WTC11 (cell line): ENCODE measurements around the gene ZCCHC24. TPM values are rescaled to one million over a fixed set of nuclear protein-coding genes. Genes with fewer than 3 reads are reported as not detected.

Experiments
- ATAC-seq: fragments of 200-7000 bp; cut with Tn5 transposase; 2 replicates; pipeline ENCODE4 v1.10.0; 2021; ENCODE audit warnings: mild to moderate bottlenecking, moderate library complexity
- CTCF ChIA-PET: fragments of 300-600 bp; sonication (Branson Sonifier 250); formaldehyde crosslinking; loops from one replicate; lab custom pipeline; 2021; ENCODE audit warnings: antibody characterized with exemption; lab: Charles Lee
- POLR2A ChIA-PET: fragments of 350-600 bp; sonication (Branson Sonifier 250); formaldehyde crosslinking; loops from one replicate; lab custom pipeline; 2021; ENCODE audit warnings: antibody characterized with exemption; lab: Charles Lee
- DNase-seq: peaks from one replicate; pipeline ENCODE4 v3.0.0; 2021; ENCODE audit warnings: low spot score
- H3K27ac Mint-ChIP-seq: 2 replicates; pipeline ENCODE4 v1.8.0; 2021; ENCODE audit warnings: mixed read lengths
- H3K27me3 Mint-ChIP-seq: 2 replicates; pipeline ENCODE4 v1.8.0; 2021; ENCODE audit warnings: low read depth, mild to moderate bottlenecking, moderate library complexity, mixed read lengths
- H3K36me3 Mint-ChIP-seq: 2 replicates; pipeline ENCODE4 v1.8.0; 2021; ENCODE audit warnings: mixed read lengths
- H3K4me1 Mint-ChIP-seq: 2 replicates; pipeline ENCODE4 v1.8.0; 2022; ENCODE audit warnings: mixed read lengths
- H3K4me3 Mint-ChIP-seq: 2 replicates; pipeline ENCODE4 v1.8.0; 2021; ENCODE audit warnings: mild to moderate bottlenecking, moderate library complexity, mixed read lengths
- H3K9me3 Mint-ChIP-seq: 2 replicates; pipeline ENCODE4 v1.8.0; 2021; ENCODE audit warnings: mixed read lengths
- CREB1 ChIP-seq: sonication (generic); formaldehyde crosslinking; IDR thresholded peaks from 2 replicates; pipeline ENCODE4 v1.8.0; 2023; ENCODE audit warnings: mild to moderate bottlenecking, missing genetic modification reagents
- EMX1 ChIP-seq: fragments of 250-450 bp; sonication (Bioruptor Pico); IDR thresholded peaks from 2 replicates; pipeline ENCODE4 v1.8.0; 2021; ENCODE audit warnings: mild to moderate bottlenecking
- GABPB1 ChIP-seq: sonication (generic); formaldehyde crosslinking; IDR thresholded peaks from 2 replicates; pipeline ENCODE4 v1.8.1; 2023; ENCODE audit warnings: mild to moderate bottlenecking, missing genetic modification reagents
- GTF2I ChIP-seq: fragments of 250-450 bp; sonication (Bioruptor Pico); conservative IDR thresholded peaks from 2 replicates; pipeline ENCODE4 v1.4.0; 2021; ENCODE audit warnings: mild to moderate bottlenecking
- SMAD4 ChIP-seq: sonication (generic); formaldehyde crosslinking; IDR thresholded peaks from 2 replicates; pipeline ENCODE4 v1.8.0; 2022; ENCODE audit warnings: mild to moderate bottlenecking, missing genetic modification reagents
- total RNA-seq: library from RNA; stranded (reverse); gene quantifications from 3 replicates; pipeline ENCODE4 v1.2.3, GENCODE V29; 2021
- TF ChIP-seq, protein P1 (sequence below): sonication (generic); formaldehyde crosslinking; conservative IDR thresholded peaks from 2 replicates; pipeline ENCODE4 v1.8.1; 2023; ENCODE audit warnings: mild to moderate bottlenecking, low read depth, missing genetic modification reagents, moderate library complexity
- TF ChIP-seq, protein P2 (sequence below): sonication (generic); formaldehyde crosslinking; IDR thresholded peaks from 2 replicates; pipeline ENCODE4 v1.8.0; 2022; ENCODE audit warnings: mild to moderate bottlenecking, missing genetic modification reagents
- TF ChIP-seq, protein P3 (sequence below): fragments of 250-450 bp; sonication (Bioruptor Pico); IDR thresholded peaks from 2 replicates; pipeline ENCODE4 v2.1.2; 2022; ENCODE audit warnings: mild to moderate bottlenecking, moderate library complexity
- TF ChIP-seq, protein P4 (sequence below): sonication (generic); formaldehyde crosslinking; conservative IDR thresholded peaks from 2 replicates; pipeline ENCODE4 v1.8.1; 2022; ENCODE audit warnings: mild to moderate bottlenecking, missing genetic modification reagents
- TF ChIP-seq, protein P5 (sequence below): sonication (generic); formaldehyde crosslinking; IDR thresholded peaks from 2 replicates; pipeline ENCODE4 v1.8.0; 2022; ENCODE audit warnings: mild to moderate bottlenecking, missing genetic modification reagents
- TF ChIP-seq, protein P6 (sequence below): sonication (generic); formaldehyde crosslinking; IDR thresholded peaks from 2 replicates; pipeline ENCODE4 v1.8.0; 2022; ENCODE audit warnings: missing genetic modification reagents
- TF ChIP-seq, protein P7 (sequence below): sonication (generic); formaldehyde crosslinking; IDR thresholded peaks from 2 replicates; pipeline ENCODE4 v1.8.1; 2022; ENCODE audit warnings: low read depth, missing genetic modification reagents, borderline replicate concordance
- TF ChIP-seq, protein P8 (sequence below): fragments of 250-450 bp; sonication (Bioruptor Pico); IDR thresholded peaks from 2 replicates; pipeline ENCODE4 v1.9.0; 2021; ENCODE audit warnings: moderate library complexity, mild to moderate bottlenecking, inconsistent platforms, borderline replicate concordance
- TF ChIP-seq, protein P9 (sequence below): fragments of 250-450 bp; sonication (Bioruptor Pico); IDR thresholded peaks from 2 replicates; pipeline ENCODE4 v1.9.0; 2021; ENCODE audit warnings: mild to moderate bottlenecking, borderline replicate concordance

The ZCCHC24 gene
- total RNA-seq, 1 experiment from 2014 or later = 7.7 TPM

DNA sequence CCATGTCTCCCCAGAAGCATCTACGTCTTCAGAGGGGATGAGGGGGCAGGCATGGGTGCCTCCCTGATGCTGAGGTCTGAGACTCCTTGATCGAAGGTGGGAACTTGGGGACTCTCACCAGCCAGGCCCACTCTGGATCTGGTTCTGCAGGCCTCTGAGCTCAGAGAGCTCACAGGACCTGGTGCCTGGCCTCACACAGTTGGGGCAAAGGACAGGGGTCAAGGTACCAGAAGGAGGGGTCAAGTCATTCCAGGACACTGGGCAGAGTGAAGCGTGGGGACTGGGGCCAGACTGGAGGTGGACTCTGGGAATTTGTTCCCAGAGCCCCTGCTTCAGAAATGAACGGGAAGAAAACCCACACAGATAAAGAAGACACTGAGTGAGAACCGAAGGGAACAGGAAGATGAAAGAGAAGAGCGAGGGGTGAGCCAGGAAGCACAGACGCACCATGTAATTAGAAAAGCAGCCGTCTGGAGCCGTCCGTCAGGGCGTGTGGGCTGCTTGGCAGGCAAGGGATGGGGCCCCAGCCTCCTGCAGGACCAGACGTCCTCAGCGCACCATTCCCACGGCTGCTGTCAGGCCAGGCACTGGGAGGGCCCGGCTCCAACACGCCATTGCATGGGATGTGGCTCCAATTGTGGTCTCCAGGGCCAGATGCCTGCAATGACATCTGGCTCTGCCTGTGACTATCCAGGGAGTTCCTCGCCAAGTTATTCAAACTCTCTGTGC lies 47.7 kb downstream of the ZCCHC24 start (continued):
- TF ChIP-seq, protein P1, sequence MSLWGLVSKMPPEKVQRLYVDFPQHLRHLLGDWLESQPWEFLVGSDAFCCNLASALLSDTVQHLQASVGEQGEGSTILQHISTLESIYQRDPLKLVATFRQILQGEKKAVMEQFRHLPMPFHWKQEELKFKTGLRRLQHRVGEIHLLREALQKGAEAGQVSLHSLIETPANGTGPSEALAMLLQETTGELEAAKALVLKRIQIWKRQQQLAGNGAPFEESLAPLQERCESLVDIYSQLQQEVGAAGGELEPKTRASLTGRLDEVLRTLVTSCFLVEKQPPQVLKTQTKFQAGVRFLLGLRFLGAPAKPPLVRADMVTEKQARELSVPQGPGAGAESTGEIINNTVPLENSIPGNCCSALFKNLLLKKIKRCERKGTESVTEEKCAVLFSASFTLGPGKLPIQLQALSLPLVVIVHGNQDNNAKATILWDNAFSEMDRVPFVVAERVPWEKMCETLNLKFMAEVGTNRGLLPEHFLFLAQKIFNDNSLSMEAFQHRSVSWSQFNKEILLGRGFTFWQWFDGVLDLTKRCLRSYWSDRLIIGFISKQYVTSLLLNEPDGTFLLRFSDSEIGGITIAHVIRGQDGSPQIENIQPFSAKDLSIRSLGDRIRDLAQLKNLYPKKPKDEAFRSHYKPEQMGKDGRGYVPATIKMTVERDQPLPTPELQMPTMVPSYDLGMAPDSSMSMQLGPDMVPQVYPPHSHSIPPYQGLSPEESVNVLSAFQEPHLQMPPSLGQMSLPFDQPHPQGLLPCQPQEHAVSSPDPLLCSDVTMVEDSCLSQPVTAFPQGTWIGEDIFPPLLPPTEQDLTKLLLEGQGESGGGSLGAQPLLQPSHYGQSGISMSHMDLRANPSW (CRISPR knock-in tag) = no peak
- no peak for TF ChIP-seq GABPB1
- no peak for TF ChIP-seq SMAD4 (CRISPR knock-in tag)
- TF ChIP-seq CREB1 = no peak

DNA sequence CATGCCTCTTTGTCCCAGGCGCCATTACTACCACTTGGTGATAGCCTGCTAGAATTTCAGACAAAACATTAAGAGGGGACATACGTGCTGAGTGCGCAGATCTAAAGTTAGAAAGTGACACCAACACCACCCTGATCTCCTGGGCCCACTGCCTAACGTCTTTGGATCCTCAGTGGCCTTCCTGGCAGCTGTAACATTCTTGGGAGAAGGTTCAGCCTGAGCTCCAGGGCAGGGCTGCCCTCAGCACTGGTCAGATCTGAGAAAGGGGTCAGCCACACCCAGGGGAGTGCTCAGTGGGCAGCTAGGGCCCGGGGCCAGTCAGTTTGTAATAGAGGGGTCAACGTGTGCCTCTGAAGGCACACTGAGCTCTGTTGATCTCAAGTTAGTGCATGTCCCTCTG lies 48.4 kb downstream of the ZCCHC24 start:
- peaks cover 16% of the 10 kb centered on the region for H3K4me1 Mint-ChIP-seq
- H3K4me3 Mint-ChIP-seq = no peak overlapping the region
- no peaks in the 10 kb centered on the region for H3K9me3 Mint-ChIP-seq
- ChIA-PET CTCF (interaction anchor here (0.5 to 1.2 kb wide), 3 partner anchors 71 to 104 kb away, joined by 3 to 4 read pairs (median 3); no protein-coding TSS in a partner anchor), POLR2A (no interaction called here)
- ATAC-seq (no peak), DNase-seq (no peak)
- no peak overlapping the region for H3K27ac Mint-ChIP-seq
- no peaks in the 10 kb centered on the region for H3K27me3 Mint-ChIP-seq
- TF ChIP-seq, protein P2, sequence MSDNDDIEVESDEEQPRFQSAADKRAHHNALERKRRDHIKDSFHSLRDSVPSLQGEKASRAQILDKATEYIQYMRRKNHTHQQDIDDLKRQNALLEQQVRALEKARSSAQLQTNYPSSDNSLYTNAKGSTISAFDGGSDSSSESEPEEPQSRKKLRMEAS = no peak
- TF ChIP-seq, protein P3, sequence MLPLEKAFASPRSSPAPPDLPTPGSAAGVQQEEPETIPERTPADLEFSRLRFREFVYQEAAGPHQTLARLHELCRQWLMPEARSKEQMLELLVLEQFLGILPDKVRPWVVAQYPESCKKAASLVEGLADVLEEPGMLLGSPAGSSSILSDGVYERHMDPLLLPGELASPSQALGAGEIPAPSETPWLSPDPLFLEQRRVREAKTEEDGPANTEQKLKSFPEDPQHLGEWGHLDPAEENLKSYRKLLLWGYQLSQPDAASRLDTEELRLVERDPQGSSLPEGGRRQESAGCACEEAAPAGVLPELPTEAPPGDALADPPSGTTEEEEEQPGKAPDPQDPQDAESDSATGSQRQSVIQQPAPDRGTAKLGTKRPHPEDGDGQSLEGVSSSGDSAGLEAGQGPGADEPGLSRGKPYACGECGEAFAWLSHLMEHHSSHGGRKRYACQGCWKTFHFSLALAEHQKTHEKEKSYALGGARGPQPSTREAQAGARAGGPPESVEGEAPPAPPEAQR = no peak
- TF ChIP-seq, protein P4, sequence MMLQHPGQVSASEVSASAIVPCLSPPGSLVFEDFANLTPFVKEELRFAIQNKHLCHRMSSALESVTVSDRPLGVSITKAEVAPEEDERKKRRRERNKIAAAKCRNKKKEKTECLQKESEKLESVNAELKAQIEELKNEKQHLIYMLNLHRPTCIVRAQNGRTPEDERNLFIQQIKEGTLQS = no peak
- no peak for TF ChIP-seq EMX1
- TF ChIP-seq, protein P5, sequence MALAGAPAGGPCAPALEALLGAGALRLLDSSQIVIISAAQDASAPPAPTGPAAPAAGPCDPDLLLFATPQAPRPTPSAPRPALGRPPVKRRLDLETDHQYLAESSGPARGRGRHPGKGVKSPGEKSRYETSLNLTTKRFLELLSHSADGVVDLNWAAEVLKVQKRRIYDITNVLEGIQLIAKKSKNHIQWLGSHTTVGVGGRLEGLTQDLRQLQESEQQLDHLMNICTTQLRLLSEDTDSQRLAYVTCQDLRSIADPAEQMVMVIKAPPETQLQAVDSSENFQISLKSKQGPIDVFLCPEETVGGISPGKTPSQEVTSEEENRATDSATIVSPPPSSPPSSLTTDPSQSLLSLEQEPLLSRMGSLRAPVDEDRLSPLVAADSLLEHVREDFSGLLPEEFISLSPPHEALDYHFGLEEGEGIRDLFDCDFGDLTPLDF (CRISPR knock-in tag) = no peak
- H3K36me3 Mint-ChIP-seq = no peaks in the 10 kb centered on the region

DNA sequence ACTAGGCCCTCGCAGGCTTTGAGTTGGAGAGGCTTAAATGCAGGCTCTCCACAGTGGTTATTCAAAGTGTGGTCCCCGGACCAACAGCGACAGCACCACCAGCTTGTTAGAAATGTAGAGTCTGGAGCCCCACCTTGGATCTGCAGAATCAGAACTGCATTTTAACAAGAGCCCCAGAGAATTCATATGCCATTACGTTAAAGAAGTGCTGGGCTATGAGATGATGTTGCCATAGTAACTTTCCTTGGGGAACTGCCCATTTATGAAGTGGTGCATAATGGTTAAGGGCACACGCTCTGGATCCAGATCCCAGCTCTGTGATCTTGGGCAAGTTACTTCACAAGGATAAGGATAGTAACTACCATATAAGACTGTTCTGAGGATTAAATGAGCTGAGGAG lies 48.9 kb downstream of the ZCCHC24 start:
- no peak overlapping the region for H3K27ac Mint-ChIP-seq
- CTCF ChIA-PET = interaction anchor here (0.5 to 1.2 kb wide), 3 partner anchors 71 to 104 kb away, joined by 3 to 4 read pairs (median 3); no protein-coding TSS in a partner anchor
- H3K36me3 Mint-ChIP-seq = no peaks in the 10 kb centered on the region
- POLR2A ChIA-PET = no interaction called here
- DNase-seq (no peak), ATAC-seq (no peak)
- H3K9me3 Mint-ChIP-seq = no peaks in the 10 kb centered on the region
- no peaks in the 10 kb centered on the region; the same call in 1 of the 2 replicates for H3K27me3 Mint-ChIP-seq
- peaks cover 16% of the 10 kb centered on the region for H3K4me1 Mint-ChIP-seq
- H3K4me3 Mint-ChIP-seq = no peak overlapping the region
- no peak for TF ChIP-seq GABPB1
- TF ChIP-seq, protein P6, sequence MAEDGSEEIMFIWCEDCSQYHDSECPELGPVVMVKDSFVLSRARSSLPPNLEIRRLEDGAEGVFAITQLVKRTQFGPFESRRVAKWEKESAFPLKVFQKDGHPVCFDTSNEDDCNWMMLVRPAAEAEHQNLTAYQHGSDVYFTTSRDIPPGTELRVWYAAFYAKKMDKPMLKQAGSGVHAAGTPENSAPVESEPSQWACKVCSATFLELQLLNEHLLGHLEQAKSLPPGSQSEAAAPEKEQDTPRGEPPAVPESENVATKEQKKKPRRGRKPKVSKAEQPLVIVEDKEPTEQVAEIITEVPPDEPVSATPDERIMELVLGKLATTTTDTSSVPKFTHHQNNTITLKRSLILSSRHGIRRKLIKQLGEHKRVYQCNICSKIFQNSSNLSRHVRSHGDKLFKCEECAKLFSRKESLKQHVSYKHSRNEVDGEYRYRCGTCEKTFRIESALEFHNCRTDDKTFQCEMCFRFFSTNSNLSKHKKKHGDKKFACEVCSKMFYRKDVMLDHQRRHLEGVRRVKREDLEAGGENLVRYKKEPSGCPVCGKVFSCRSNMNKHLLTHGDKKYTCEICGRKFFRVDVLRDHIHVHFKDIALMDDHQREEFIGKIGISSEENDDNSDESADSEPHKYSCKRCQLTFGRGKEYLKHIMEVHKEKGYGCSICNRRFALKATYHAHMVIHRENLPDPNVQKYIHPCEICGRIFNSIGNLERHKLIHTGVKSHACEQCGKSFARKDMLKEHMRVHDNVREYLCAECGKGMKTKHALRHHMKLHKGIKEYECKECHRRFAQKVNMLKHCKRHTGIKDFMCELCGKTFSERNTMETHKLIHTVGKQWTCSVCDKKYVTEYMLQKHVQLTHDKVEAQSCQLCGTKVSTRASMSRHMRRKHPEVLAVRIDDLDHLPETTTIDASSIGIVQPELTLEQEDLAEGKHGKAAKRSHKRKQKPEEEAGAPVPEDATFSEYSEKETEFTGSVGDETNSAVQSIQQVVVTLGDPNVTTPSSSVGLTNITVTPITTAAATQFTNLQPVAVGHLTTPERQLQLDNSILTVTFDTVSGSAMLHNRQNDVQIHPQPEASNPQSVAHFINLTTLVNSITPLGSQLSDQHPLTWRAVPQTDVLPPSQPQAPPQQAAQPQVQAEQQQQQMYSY (CRISPR knock-in tag) = no peak
- TF ChIP-seq, protein P7, sequence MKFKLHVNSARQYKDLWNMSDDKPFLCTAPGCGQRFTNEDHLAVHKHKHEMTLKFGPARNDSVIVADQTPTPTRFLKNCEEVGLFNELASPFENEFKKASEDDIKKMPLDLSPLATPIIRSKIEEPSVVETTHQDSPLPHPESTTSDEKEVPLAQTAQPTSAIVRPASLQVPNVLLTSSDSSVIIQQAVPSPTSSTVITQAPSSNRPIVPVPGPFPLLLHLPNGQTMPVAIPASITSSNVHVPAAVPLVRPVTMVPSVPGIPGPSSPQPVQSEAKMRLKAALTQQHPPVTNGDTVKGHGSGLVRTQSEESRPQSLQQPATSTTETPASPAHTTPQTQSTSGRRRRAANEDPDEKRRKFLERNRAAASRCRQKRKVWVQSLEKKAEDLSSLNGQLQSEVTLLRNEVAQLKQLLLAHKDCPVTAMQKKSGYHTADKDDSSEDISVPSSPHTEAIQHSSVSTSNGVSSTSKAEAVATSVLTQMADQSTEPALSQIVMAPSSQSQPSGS (CRISPR knock-in tag) = no peak
- no peak for TF ChIP-seq GTF2I (CRISPR knock-in tag)
- TF ChIP-seq, protein P8, sequence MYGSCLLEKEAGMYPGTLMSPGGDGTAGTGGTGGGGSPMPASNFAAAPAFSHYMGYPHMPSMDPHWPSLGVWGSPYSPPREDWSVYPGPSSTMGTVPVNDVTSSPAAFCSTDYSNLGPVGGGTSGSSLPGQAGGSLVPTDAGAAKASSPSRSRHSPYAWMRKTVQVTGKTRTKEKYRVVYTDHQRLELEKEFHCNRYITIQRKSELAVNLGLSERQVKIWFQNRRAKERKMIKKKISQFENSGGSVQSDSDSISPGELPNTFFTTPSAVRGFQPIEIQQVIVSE (CRISPR knock-in tag) = no peak
- TF ChIP-seq, protein P9, sequence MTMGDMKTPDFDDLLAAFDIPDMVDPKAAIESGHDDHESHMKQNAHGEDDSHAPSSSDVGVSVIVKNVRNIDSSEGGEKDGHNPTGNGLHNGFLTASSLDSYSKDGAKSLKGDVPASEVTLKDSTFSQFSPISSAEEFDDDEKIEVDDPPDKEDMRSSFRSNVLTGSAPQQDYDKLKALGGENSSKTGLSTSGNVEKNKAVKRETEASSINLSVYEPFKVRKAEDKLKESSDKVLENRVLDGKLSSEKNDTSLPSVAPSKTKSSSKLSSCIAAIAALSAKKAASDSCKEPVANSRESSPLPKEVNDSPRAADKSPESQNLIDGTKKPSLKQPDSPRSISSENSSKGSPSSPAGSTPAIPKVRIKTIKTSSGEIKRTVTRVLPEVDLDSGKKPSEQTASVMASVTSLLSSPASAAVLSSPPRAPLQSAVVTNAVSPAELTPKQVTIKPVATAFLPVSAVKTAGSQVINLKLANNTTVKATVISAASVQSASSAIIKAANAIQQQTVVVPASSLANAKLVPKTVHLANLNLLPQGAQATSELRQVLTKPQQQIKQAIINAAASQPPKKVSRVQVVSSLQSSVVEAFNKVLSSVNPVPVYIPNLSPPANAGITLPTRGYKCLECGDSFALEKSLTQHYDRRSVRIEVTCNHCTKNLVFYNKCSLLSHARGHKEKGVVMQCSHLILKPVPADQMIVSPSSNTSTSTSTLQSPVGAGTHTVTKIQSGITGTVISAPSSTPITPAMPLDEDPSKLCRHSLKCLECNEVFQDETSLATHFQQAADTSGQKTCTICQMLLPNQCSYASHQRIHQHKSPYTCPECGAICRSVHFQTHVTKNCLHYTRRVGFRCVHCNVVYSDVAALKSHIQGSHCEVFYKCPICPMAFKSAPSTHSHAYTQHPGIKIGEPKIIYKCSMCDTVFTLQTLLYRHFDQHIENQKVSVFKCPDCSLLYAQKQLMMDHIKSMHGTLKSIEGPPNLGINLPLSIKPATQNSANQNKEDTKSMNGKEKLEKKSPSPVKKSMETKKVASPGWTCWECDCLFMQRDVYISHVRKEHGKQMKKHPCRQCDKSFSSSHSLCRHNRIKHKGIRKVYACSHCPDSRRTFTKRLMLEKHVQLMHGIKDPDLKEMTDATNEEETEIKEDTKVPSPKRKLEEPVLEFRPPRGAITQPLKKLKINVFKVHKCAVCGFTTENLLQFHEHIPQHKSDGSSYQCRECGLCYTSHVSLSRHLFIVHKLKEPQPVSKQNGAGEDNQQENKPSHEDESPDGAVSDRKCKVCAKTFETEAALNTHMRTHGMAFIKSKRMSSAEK (CRISPR knock-in tag) = no peak
